Heart right ventricle (tissue), 16 donors: ENCODE results near the gene DGKA. TPM values are rescaled to one million over a fixed set of nuclear protein-coding genes. Genes with fewer than 3 reads are reported as not detected.

Experiments used
- ATAC-seq, 8 donors: fragments of 200-7000 bp; cut with Tn5 transposase; one replicate each; pipeline ENCODE4 v1.9.1; 2020; ENCODE audit warnings: mild to moderate bottlenecking in 8 of 8, moderate library complexity in 8 of 8, moderate number of reproducible peaks in 1 of 8
- DNase-seq, 2 donors: peaks; one replicate each; pipeline ENCODE4 v3.0.0-alpha.2; 2020
- H3K27ac ChIP-seq, 10 donors: fragments of 200-600 bp; sonication (generic) in 2 of 10; one replicate each; pipeline versions ENCODE4 v1.5.0 to v1.8.0; 2020 to 2022; ENCODE audit warnings: mild to moderate bottlenecking in 3 of 10
- H3K27me3 ChIP-seq, 7 donors: fragments of 200-600 bp; one replicate each; pipeline ENCODE4 v1.8.0; 2021 to 2022; ENCODE audit warnings: mild to moderate bottlenecking in 2 of 7
- H3K36me3 ChIP-seq, 9 donors: fragments of 200-600 bp; sonication (generic) in 1 of 9; one replicate each; pipeline versions ENCODE4 v1.5.0 to v1.8.0; 2020 to 2022; ENCODE audit warnings: mild to moderate bottlenecking in 2 of 9
- H3K4me1 ChIP-seq, 9 donors: fragments of 200-600 bp; sonication (generic) in 1 of 9; one replicate each; pipeline versions ENCODE4 v1.5.0 to v1.8.0; 2020 to 2022; ENCODE audit warnings: mild to moderate bottlenecking in 4 of 9
- H3K4me3 ChIP-seq, 10 donors: fragments of 200-600 bp; sonication (generic) in 2 of 10; one replicate each; pipeline versions ENCODE4 v1.5.0 to v1.8.0; 2020 to 2022; ENCODE audit warnings: mild to moderate bottlenecking in 7 of 10, moderate library complexity in 2 of 10
- H3K9me3 ChIP-seq, 11 donors: fragments of 200-600 bp in 10 of 11; sonication (generic) in 2 of 11; one replicate each; pipeline versions ENCODE4 v1.5.0 to v1.8.0; 2013 to 2022; ENCODE audit warnings: mild to moderate bottlenecking in 2 of 11, control low read depth in 1 of 11, moderate library complexity in 1 of 11
- WGBS, 2 donors: extraction: QIAGEN DNeasy Blood & Tissue Kit; methylation state at CpG; one replicate each; pipeline ENCODE4 v1.1.7; 2013; ENCODE audit warnings: inconsistent platforms in 1 of 2; 5-methylcytosine and 5-hydroxymethylcytosine counted together
- intact Hi-C, 10 donors: fragments of 100-400 bp; cut with DNase I; formaldehyde crosslinking; loops; one replicate each; pipeline versions ENCODE4 v1.11.1 to v1.14.2; 2022
- polyA plus RNA-seq, 2 donors: library from polyadenylated mRNA; stranded (reverse); fragments of 200-250 nt; gene quantifications; one replicate each; pipeline ENCODE4 v1.2.3, GENCODE V29; 2013
- total RNA-seq, 10 donors: library from RNA; stranded (reverse); fragmentation: NEBNext Ultra II Directional in 3 of 10; extraction: Animal tissue kit (Norgen Biotek cat#: 25700) in 3 of 10; gene quantifications; one replicate each; pipeline versions ENCODE4 v1.2.1 to v1.2.4, GENCODE V29; 2021 to 2023
- TF ChIP-seq, protein P1 (sequence below), 9 donors: fragments of 200-600 bp; sonication (generic) in 2 of 9; IDR thresholded peaks; one replicate each; pipeline versions ENCODE4 v1.5.0 to v1.8.0; 2021 to 2022; ENCODE audit warnings: antibody characterized with exemption in 9 of 9, mild to moderate bottlenecking in 5 of 9, moderate library complexity in 1 of 9
- donor health status: Arrhythmogenic right ventricular cardiomyopathy.
- donor health status: ischemic (EF 13 %, LVEDD 7.1; RV severe dilation, severe dysfunction).
- donor health status: healthy with polysubstance abuse.
- donor health status: DM: no; HTN: yes; CAD: no.
- donor health status: DM: no; HTN: no; CAD: no.
- donor health status: ischemic (EF 25% LVEDD 6.9; RV normal size, moderate dysfunction).
- donor health status: ischemic (EF 25% LVEDD 5.7; RV mildly dilated, moderate dysfunction).
- donor health status: healthy.
- donor health status: DM: yes; HTN: yes; CAD: no.
- donor health status: Ischemic cardiomyopathy.
- donor health status: ischemic (EF 35%, LVEDD 5.7; RV mildly dilated, moderate dysfunction).
- donor health status: nonischemic (EF 11% LVEDD 7.7; RV severe dilation, severe dysfunction).
- donor health status: DM: yes; HTN: yes; CAD: no.
- donor health status: PGD.
- donor health status: ischemic (EF 29% LVEDD 5.4; RV normal size, mild dysfunction).
- donor health status: nonischemic (EF 23%, LVEDD 6.1; RV moderate dilation, normal function).

DGKA gene
- total and polyA plus RNA-seq, 12 donors, result 4.6 to 17.3 (median 7.3) TPM

DNA sequence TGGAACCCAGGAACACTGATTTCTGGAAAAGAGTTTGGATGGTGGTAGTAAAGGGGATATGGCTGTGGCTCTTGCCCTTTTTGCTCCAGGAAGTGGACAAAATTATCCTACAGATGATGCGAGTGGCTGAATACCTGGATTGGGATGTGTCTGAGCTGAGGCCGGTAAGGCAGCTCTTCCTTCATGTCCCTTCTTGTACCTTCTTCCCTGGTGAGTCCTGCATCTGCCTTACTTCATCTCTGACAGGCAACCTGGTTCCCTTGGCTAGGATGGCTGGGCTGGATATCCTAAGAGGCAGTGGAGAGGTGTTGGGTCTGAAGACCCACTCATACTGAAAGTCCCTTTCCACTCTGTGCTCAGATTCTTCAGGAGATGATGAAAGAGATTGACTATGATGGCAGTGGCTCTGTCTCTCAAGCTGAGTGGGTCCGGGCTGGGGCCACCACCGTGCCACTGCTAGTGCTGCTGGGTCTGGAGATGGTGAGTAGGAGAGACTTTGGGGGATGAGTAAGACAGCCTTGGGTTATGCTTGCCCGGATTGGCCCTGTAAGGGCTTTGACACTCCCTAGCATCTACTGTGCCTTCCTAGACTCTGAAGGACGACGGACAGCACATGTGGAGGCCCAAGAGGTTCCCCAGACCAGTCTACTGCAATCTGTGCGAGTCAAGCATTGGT is 8.0 kb downstream of the DGKA start:
- 93 to 96% methylated on average over 8 of the region's 8 CpGs for WGBS, 2 donors

DNA sequence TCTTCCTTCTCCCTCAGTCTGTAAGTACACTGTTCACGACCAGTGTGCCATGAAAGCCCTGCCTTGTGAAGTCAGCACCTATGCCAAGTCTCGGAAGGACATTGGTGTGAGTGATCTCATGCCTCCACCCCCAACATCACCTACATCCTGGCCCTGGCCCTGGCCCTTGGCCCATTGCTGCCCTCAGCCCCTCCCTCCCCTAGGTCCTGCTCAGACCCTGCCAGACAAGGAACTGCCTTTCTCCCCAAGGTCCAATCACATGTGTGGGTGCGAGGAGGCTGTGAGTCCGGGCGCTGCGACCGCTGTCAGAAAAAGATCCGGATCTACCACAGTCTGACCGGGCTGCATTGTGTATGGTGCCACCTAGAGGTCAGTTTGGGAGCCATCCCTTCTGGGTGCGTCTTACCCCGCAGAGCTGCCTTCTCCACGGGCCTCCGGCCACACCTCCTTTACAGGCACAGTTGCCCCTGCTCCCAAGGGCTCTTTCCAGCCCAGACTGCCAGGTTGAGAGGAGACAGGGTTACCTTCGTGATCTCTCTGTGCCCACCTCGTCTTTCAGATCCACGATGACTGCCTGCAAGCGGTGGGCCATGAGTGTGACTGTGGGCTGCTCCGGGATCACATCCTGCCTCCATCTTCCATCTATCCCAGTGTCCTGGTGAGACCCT is 9.2 kb downstream of the DGKA start:
- H3K4me3 ChIP-seq, result peak overlapping the region in 6 of 10 donors; percentile 16 to 33 (median 25)
- intact Hi-C loops, result loop anchor here in 4 of 10 donors (1.0 to 5.0 kb wide), 4 partner anchors 201 to 203 kb away; no protein-coding TSS in a partner anchor
- DNase-seq (peak; percentile 73 to 87), ATAC-seq (peak; percentile 93 to 96 (median 95))
- H3K9me3 ChIP-seq, result no peaks in the 10 kb centered on the region
- H3K27ac ChIP-seq, result peak overlapping the region in 5 of 10 donors; percentile 7 to 60 (median 27)
- no peaks in the 10 kb centered on the region for H3K27me3 ChIP-seq
- peaks cover 0 to 78% (median 0%) of the 10 kb centered on the region in 9 donors for H3K36me3 ChIP-seq
- WGBS, 2 donors, result 10 to 13% methylated on average over 18 of the region's 18 CpGs
- TF ChIP-seq, protein P1, sequence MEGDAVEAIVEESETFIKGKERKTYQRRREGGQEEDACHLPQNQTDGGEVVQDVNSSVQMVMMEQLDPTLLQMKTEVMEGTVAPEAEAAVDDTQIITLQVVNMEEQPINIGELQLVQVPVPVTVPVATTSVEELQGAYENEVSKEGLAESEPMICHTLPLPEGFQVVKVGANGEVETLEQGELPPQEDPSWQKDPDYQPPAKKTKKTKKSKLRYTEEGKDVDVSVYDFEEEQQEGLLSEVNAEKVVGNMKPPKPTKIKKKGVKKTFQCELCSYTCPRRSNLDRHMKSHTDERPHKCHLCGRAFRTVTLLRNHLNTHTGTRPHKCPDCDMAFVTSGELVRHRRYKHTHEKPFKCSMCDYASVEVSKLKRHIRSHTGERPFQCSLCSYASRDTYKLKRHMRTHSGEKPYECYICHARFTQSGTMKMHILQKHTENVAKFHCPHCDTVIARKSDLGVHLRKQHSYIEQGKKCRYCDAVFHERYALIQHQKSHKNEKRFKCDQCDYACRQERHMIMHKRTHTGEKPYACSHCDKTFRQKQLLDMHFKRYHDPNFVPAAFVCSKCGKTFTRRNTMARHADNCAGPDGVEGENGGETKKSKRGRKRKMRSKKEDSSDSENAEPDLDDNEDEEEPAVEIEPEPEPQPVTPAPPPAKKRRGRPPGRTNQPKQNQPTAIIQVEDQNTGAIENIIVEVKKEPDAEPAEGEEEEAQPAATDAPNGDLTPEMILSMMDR (IDR thresholded peaks at IDR 0.05), result peak; percentile 88 to 96 (median 94)
- peaks cover 0 to 14% (median 6%) of the 10 kb centered on the region in 9 donors for H3K4me1 ChIP-seq

More for the DNA sequence above, 8.0 kb downstream of the DGKA start:
- H3K36me3 ChIP-seq, result peaks cover 0 to 66% (median 0%) of the 10 kb centered on the region in 9 donors
- no peak overlapping the region for H3K27ac ChIP-seq
- peaks cover 0 to 27% (median 6%) of the 10 kb centered on the region in 9 donors for H3K4me1 ChIP-seq
- no peaks in the 10 kb centered on the region for H3K9me3 ChIP-seq
- H3K4me3 ChIP-seq, result no peak overlapping the region
- no peak for DNase-seq
- no peak for ATAC-seq
- intact Hi-C loops, result loop anchor here in 6 of 10 donors (2.0 to 10.0 kb wide), 7 partner anchors 104 to 204 kb away; partner anchors contain the start of genes DNAJC14 (in 1 of the 6), GDF11 (in 1 of the 6) and RPS26 (in 1 of the 6)
- H3K27me3 ChIP-seq, result no peaks in the 10 kb centered on the region
- TF ChIP-seq, protein P1 (IDR thresholded peaks at IDR 0.05), result no peak

- intact Hi-C loops, result loop anchor here in 2 of 10 donors (1.0 to 5.0 kb wide), 2 partner anchors 201 to 205 kb away; no protein-coding TSS in a partner anchor
- Histone ChIP-seq H3K9me3 (no peaks in the 10 kb centered on the region), H3K27ac (no peak overlapping the region), H3K36me3 (peaks cover 0 to 92% (median 0%) of the 10 kb centered on the region in 9 donors), H3K27me3 (no peaks in the 10 kb centered on the region), H3K4me1 (peaks cover 0 to 11% (median 6%) of the 10 kb centered on the region in 9 donors), H3K4me3 (no peak overlapping the region)
- 88 to 91% methylated on average over 4 of the region's 4 CpGs for WGBS, 2 donors
- ATAC-seq (no peak), DNase-seq (no peak)
- TF ChIP-seq, protein P1 (IDR thresholded peaks at IDR 0.05), result no peak
Observed at GRCh38 chr12:55942055-55942454, 11.1 kb downstream of the DGKA start.

DNA sequence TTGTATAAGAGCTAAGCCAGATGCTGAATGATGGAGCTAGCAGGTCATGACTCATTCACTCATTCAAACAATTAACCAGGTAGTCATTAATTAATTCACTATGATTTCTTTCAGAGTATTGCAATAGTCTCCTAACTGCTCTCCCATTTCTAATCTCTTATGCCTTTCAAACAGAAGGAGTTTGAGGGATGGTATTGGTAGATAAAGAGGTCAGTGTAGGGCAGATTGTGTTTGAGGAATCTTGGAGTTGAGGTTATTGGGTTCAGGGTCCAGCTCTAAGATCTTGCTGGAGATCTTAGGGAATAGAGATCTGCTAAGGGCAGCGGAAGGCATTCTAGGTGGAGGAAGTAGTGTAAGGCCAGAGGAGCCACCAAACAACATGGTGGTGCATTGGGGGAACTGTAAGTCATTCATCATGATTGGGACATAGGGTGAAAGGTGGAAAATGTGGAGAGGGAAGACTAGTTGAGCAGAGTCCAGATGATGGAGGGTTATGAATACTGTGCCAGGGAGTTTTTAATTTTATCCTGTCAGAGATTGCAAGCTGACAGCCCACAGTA is 11.7 kb downstream of the DGKA start:
- no peak overlapping the region for H3K27ac ChIP-seq
- WGBS, 2 donors, result 96 to 97% methylated on average over 1 of the region's 1 CpG
- ATAC-seq (no peak), DNase-seq (no peak)
- H3K27me3 ChIP-seq, result no peaks in the 10 kb centered on the region
- H3K36me3 ChIP-seq, result peaks cover 0 to 92% (median 0%) of the 10 kb centered on the region in 9 donors
- intact Hi-C loops, result loop anchor here in 2 of 10 donors (1.0 to 5.0 kb wide), 2 partner anchors 201 to 205 kb away; no protein-coding TSS in a partner anchor
- H3K9me3 ChIP-seq, result no peaks in the 10 kb centered on the region
- TF ChIP-seq, protein P1 (IDR thresholded peaks at IDR 0.05), result no peak
- H3K4me1 ChIP-seq, result peaks cover 0 to 11% (median 6%) of the 10 kb centered on the region in 9 donors
- H3K4me3 ChIP-seq, result no peak overlapping the region
